Mesendoderm (in vitro differentiated cells): ENCODE measurements around the gene SNX25.

Experiments used
- DNase-seq: peaks from one replicate; pipeline ENCODE4 v3.0.0; 2013
- H2AK5ac ChIP-seq: 2 replicates; pipeline ENCODE4 v1.6.1; 2013; ENCODE audit warnings: low read length, inconsistent platforms
- H2BK120ac ChIP-seq: 2 replicates; pipeline ENCODE4 v1.6.1; 2013; ENCODE audit warnings: low read depth, mild to moderate bottlenecking, low read length, moderate library complexity, mixed read lengths
- H2BK15ac ChIP-seq: replicated peaks from 2 replicates; pipeline ENCODE4 v1.6.1; 2013; ENCODE audit warnings: low read depth, mild to moderate bottlenecking, moderate library complexity
- H2BK5ac ChIP-seq: 2 replicates; pipeline ENCODE4 v1.6.1; 2013; ENCODE audit warnings: low read length, inconsistent platforms
- H3K18ac ChIP-seq: 2 replicates; pipeline ENCODE4 v1.6.1; 2013; ENCODE audit warnings: mild to moderate bottlenecking, low read length, mixed read lengths
- H3K23ac ChIP-seq: one replicate; pipeline ENCODE4 v1.6.1; 2013; ENCODE audit warnings: low read length
- H3K27ac ChIP-seq: 2 replicates; pipeline ENCODE4 v1.5.1; 2013; ENCODE audit warnings: low read depth, mild to moderate bottlenecking, inconsistent platforms, low read length, moderate library complexity
- H3K27me3 ChIP-seq: 2 replicates; pipeline ENCODE4 v1.6.1; 2013; ENCODE audit warnings: low read length, control low read depth, mild to moderate bottlenecking, inconsistent platforms; ENCODE audit not compliant: insufficient read depth, poor library complexity
- H3K36me3 ChIP-seq: 2 replicates; pipeline ENCODE4 v1.6.1; 2013; ENCODE audit warnings: low read length, inconsistent platforms; ENCODE audit not compliant: control insufficient read depth, insufficient read depth
- H3K4ac ChIP-seq: one replicate; pipeline ENCODE4 v1.6.1; 2013; ENCODE audit warnings: low read depth, mild to moderate bottlenecking, low read length, moderate library complexity
- H3K4me1 ChIP-seq: 2 replicates; pipeline ENCODE4 v1.6.1; 2013; ENCODE audit warnings: low read depth, low read length, inconsistent platforms; ENCODE audit not compliant: control insufficient read depth
- H3K4me2 ChIP-seq: 2 replicates; pipeline ENCODE4 v1.6.1; 2013; ENCODE audit warnings: low read length
- H3K4me3 ChIP-seq: 2 replicates; pipeline ENCODE4 v1.5.1; 2013; ENCODE audit warnings: mild to moderate bottlenecking, low read length
- H3K56ac ChIP-seq: one replicate; pipeline ENCODE4 v1.6.1; 2013; ENCODE audit warnings: low read length
- H3K79me1 ChIP-seq: 2 replicates; pipeline ENCODE4 v1.6.1; 2013; ENCODE audit warnings: low read length, inconsistent platforms
- H3K79me2 ChIP-seq: 2 replicates; pipeline ENCODE4 v1.6.1; 2013; ENCODE audit warnings: mild to moderate bottlenecking, low read length; ENCODE audit not compliant: control insufficient read depth, insufficient read depth
- H3K9ac ChIP-seq: 2 replicates; pipeline ENCODE4 v1.6.1; 2013; ENCODE audit warnings: low read length, inconsistent platforms
- H4K5ac ChIP-seq: one replicate; pipeline ENCODE4 v1.6.1; 2013; ENCODE audit warnings: low read length
- H4K8ac ChIP-seq: one replicate; pipeline ENCODE4 v1.6.1; 2013; ENCODE audit warnings: low read depth, mild to moderate bottlenecking, control low read depth, low read length, moderate library complexity
- WGBS: extraction: QIAGEN DNeasy Blood & Tissue Kit; methylation state at CpG from one replicate; pipeline ENCODE4 v1.1.7; 2013; ENCODE audit warnings: low lambda C conversion rate, missing lambda C conversion rate; ENCODE audit not compliant: insufficient coverage; ENCODE audit errors: extremely low coverage; 5-methylcytosine and 5-hydroxymethylcytosine counted together

SNX25 gene

DNA sequence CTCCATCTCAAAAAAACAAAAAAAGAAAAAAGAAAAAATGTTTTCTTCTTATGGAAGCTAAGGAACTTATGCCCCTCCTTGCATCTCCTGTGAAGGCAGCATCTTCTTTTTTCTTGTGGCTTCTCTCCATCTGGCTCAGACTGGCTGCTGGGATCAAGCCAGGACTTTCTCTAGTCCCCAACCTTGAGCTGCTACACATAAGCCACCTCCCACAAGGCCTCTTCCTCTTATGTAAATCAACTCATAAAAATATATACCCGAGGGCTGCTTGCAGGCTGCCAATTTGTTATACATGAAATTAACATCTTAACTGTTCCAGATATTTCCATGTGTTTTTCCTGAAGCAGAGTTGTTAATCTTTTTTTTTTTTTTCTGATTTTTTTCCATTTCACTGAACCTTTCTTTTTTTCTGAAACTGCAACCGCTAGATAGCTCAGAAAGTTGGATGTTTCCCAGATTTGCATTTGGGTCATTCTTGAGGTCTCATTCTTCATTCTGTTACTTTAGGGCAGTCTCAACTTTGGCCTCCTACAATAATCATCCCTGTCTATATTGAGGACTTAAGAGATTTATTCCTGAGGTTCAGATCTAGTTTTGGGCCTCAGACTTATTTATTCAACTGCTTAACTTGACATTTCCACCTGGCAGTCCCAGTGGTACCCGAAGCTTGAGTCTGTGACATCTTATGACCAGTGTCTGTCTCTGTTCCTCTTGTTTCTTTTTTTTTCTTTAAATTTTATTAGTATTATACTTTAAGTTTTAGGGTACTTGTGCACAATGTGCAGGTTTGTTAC, 10.3 kb downstream of the SNX25 start:
- no peak for DNase-seq
- Histone ChIP-seq H3K23ac (no peak overlapping the region), H2BK5ac (no peak overlapping the region), H4K8ac (no peak overlapping the region), H3K79me2 (peaks cover 12% of the 10 kb centered on the region), H3K79me1 (peaks cover 11% of the 10 kb centered on the region), H3K36me3 (no peaks in the 10 kb centered on the region), H2BK15ac (no peak overlapping the region), H3K9ac (no peak overlapping the region), H2AK5ac (no peak overlapping the region), H2BK120ac (no peak overlapping the region), H3K4me3 (no peak overlapping the region), H3K27me3 (no peaks in the 10 kb centered on the region), H3K18ac (no peak overlapping the region), H3K27ac (no peak overlapping the region), H3K4ac (no peak overlapping the region), H4K5ac (no peak overlapping the region), H3K56ac (no peak overlapping the region), H3K4me1 (peaks cover 2% of the 10 kb centered on the region), H3K4me2 (no peak overlapping the region)
- WGBS = no CpG with 5 or more reads among the region's 3 CpGs

GRCh38 chr4:185221491-185221890, 12.1 kb downstream of the SNX25 start:
- Histone ChIP-seq H3K4me3 (no peak overlapping the region), H3K79me1 (peaks cover 17% of the 10 kb centered on the region), H4K8ac (no peak overlapping the region), H2BK15ac (no peak overlapping the region), H2AK5ac (no peak overlapping the region), H3K4me1 (no peaks in the 10 kb centered on the region), H3K36me3 (no peaks in the 10 kb centered on the region), H3K79me2 (peaks cover 13% of the 10 kb centered on the region), H3K9ac (no peak overlapping the region), H3K23ac (no peak overlapping the region), H3K27me3 (no peaks in the 10 kb centered on the region), H4K5ac (no peak overlapping the region), H3K4me2 (no peak overlapping the region), H3K27ac (no peak overlapping the region), H2BK120ac (no peak overlapping the region), H3K4ac (no peak overlapping the region), H3K56ac (no peak overlapping the region), H3K18ac (no peak overlapping the region), H2BK5ac (no peak overlapping the region)
- DNase-seq = no peak
- WGBS = no CpG with 5 or more reads among the region's 2 CpGs

DNA sequence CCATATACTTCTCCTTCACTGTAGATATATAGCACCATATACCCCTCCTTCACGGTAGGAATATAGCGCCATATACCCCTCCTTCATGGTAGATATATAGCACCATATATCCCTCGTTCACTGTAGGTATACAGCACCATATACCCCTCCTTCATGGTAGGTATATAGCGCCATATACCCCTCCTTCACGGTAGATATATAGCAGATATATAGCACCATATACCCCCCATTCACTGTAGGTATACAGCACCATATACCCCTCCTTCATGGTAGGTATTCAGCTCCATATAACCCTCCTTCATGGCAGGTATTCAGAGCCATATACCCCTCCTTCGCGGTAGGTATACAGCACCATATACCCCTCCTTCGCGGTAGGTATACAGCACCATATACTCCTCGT, 12.5 kb downstream of the SNX25 start:
- Histone ChIP-seq H2BK15ac (no peak overlapping the region), H3K56ac (no peak overlapping the region), H2AK5ac (no peak overlapping the region), H3K4me3 (no peak overlapping the region), H3K4ac (no peak overlapping the region), H3K4me2 (no peak overlapping the region), H3K27me3 (no peaks in the 10 kb centered on the region), H2BK120ac (no peak overlapping the region), H3K9ac (no peak overlapping the region), H3K36me3 (no peaks in the 10 kb centered on the region), H3K27ac (no peak overlapping the region), H3K23ac (no peak overlapping the region), H3K79me2 (peaks cover 12% of the 10 kb centered on the region), H2BK5ac (no peak overlapping the region), H3K18ac (no peak overlapping the region), H3K4me1 (no peaks in the 10 kb centered on the region), H4K8ac (no peak overlapping the region), H3K79me1 (peaks cover 16% of the 10 kb centered on the region), H4K5ac (no peak overlapping the region)
- WGBS = no CpG with 5 or more reads among the region's 10 CpGs
- DNase-seq = no peak

- no peak overlapping the region for H3K4ac ChIP-seq
- H3K27ac ChIP-seq = no peak overlapping the region
- no peak overlapping the region for H2BK120ac ChIP-seq
- no peak overlapping the region for H4K8ac ChIP-seq
- H4K5ac ChIP-seq = no peak overlapping the region
- no peak for DNase-seq
- peaks cover 23% of the 10 kb centered on the region for H3K79me1 ChIP-seq
- peaks cover 19% of the 10 kb centered on the region for H3K79me2 ChIP-seq
- H3K9ac ChIP-seq = no peak overlapping the region
- no peaks in the 10 kb centered on the region for H3K36me3 ChIP-seq
- no peaks in the 10 kb centered on the region for H3K4me1 ChIP-seq
- H2BK5ac ChIP-seq = no peak overlapping the region
- no peak overlapping the region for H3K4me2 ChIP-seq
- no peak overlapping the region for H2BK15ac ChIP-seq
- H3K27me3 ChIP-seq = no peaks in the 10 kb centered on the region
- H3K4me3 ChIP-seq = no peak overlapping the region
- no peak overlapping the region for H3K18ac ChIP-seq
- H2AK5ac ChIP-seq = no peak overlapping the region
- H3K56ac ChIP-seq = no peak overlapping the region
- no peak overlapping the region for H3K23ac ChIP-seq
Observed at GRCh38 chr4:185222598-185222997, 13.2 kb downstream of the SNX25 start.

- H4K8ac ChIP-seq = no peak overlapping the region
- H3K56ac ChIP-seq = no peak overlapping the region
Observed at GRCh38 chr4:185224597-185224996, 15.2 kb downstream of the SNX25 start.

GRCh38 chr4:185225940-185226339, 16.5 kb downstream of the SNX25 start:
- peaks cover 33% of the 10 kb centered on the region for H3K79me1 ChIP-seq
- no peak overlapping the region for H4K8ac ChIP-seq
- no peak overlapping the region for H3K9ac ChIP-seq
- WGBS = no CpG with 5 or more reads among the region's 6 CpGs
- no peak overlapping the region for H4K5ac ChIP-seq
- no peak overlapping the region for H3K4ac ChIP-seq
- H2AK5ac ChIP-seq = no peak overlapping the region
- H2BK120ac ChIP-seq = no peak overlapping the region
- H2BK5ac ChIP-seq = no peak overlapping the region
- no peak overlapping the region for H3K27ac ChIP-seq
- no peak overlapping the region for H3K23ac ChIP-seq
- peaks cover 31% of the 10 kb centered on the region for H3K79me2 ChIP-seq
- H3K4me2 ChIP-seq = no peak overlapping the region
- H3K4me1 ChIP-seq = peaks cover 4% of the 10 kb centered on the region
- no peaks in the 10 kb centered on the region for H3K36me3 ChIP-seq
- H3K56ac ChIP-seq = no peak overlapping the region
- no peak for DNase-seq
- H3K4me3 ChIP-seq = no peak overlapping the region
- no peak overlapping the region for H2BK15ac ChIP-seq
- H3K18ac ChIP-seq = no peak overlapping the region
- no peaks in the 10 kb centered on the region for H3K27me3 ChIP-seq

More at GRCh38 chr4:185224597-185224996, 15.2 kb downstream of the SNX25 start:
- Histone ChIP-seq H3K4me1 (peaks cover 4% of the 10 kb centered on the region), H3K27ac (no peak overlapping the region), H3K4me3 (no peak overlapping the region), H3K4me2 (no peak overlapping the region), H3K18ac (no peak overlapping the region), H2BK120ac (no peak overlapping the region), H2BK5ac (no peak overlapping the region), H3K36me3 (no peaks in the 10 kb centered on the region), H2BK15ac (no peak overlapping the region), H3K4ac (no peak overlapping the region), H4K5ac (no peak overlapping the region), H3K9ac (no peak overlapping the region), H3K27me3 (no peaks in the 10 kb centered on the region), H2AK5ac (no peak overlapping the region), H3K79me1 (peaks cover 33% of the 10 kb centered on the region), H3K23ac (no peak overlapping the region), H3K79me2 (peaks cover 31% of the 10 kb centered on the region)
- DNase-seq = no peak
